NCI-H2081 treated with DMSO at 0.1 percent for 48 hours (cell line): ENCODE measurements around the gene HYAL1.
"Not testable (repeated sequence)": the region's sequence is repeated elsewhere in the genome, so short reads cannot be mapped to it uniquely, and the experiment has no call there.

Source experiments
- DNase-seq: peaks from one replicate; lab custom pipeline; 2025; lab: John Stamatoyannopoulos, UW

Gene HYAL1

GRCh38 chr3:50318615-50319014, 15.2 kb upstream of the HYAL1 start:
- DNase-seq: no peak

DNA sequence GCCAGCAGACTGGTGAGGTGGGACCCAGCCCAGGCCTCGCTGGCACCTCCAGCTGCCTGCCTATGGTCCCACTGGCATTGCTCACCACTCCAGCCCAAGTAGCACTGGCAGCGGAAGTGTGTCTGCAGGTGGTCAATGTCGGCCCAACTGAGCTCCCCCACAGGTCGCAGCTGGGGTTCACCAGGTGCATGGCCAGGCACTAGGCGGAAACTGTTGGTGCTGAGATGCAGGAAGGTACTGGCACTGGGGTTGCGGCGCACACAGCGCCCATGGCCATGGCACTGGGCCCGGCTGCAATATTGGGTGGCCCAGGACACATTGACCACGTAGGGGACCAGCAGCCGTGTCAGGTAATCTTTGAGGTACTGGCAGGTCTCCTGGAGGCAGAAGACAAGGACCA, 14.8 kb upstream of the HYAL1 start:
- no peak for DNase-seq

DNA sequence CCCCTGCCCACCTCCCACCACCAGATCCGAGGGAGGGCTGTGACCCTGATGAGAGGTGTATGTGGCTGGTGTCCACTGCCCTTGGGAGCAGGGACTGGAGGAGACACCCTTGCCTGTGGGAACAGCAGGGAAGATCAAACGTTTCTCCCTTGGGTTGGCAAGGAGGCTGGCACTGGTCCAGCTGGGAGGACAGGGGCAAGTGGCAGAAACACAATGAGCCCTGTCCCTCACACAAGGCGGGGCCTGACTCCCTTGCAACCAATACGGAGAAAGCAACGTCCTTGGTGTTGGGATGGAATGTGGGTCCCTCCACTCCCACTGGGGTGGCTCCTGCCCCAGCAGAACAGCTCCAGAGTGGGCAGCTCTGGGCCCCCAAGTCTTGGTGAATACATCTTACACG, 13.9 kb upstream of the HYAL1 start:
- DNase-seq: no peak

- no peak for DNase-seq
Measured at GRCh38 chr3:50316657-50317242, 13.4 kb upstream of the HYAL1 start.

DNA sequence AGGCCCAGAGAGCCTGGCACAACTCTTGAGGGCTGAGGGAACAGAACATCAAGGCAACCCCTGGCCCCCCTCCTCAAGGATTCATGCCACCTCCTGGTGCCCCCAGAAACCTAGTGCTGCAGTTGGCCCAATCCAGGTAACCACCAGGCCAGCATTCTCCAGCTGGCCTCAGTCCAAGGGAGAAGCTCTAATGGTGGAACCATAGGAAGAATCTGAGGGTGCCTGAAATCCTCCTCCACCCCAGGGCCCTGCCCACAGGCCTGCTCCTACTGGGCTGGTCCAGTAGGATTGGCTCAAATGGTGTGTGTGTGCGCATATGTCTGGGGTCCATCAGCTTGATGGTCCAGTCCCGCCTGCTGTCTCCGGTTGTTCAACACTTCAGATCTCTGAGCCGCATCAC, 11.4 kb upstream of the HYAL1 start:
- DNase-seq: no peak

GRCh38 chr3:50314342-50314741, 11.0 kb upstream of the HYAL1 start:
- DNase-seq: no peak

GRCh38 chr3:50312041-50312440, 8.7 kb upstream of the HYAL1 start:
- not testable (repeated sequence) for DNase-seq

GRCh38 chr3:50304601-50305000, 1.2 kb upstream of the HYAL1 start:
- no peak for DNase-seq

DNA sequence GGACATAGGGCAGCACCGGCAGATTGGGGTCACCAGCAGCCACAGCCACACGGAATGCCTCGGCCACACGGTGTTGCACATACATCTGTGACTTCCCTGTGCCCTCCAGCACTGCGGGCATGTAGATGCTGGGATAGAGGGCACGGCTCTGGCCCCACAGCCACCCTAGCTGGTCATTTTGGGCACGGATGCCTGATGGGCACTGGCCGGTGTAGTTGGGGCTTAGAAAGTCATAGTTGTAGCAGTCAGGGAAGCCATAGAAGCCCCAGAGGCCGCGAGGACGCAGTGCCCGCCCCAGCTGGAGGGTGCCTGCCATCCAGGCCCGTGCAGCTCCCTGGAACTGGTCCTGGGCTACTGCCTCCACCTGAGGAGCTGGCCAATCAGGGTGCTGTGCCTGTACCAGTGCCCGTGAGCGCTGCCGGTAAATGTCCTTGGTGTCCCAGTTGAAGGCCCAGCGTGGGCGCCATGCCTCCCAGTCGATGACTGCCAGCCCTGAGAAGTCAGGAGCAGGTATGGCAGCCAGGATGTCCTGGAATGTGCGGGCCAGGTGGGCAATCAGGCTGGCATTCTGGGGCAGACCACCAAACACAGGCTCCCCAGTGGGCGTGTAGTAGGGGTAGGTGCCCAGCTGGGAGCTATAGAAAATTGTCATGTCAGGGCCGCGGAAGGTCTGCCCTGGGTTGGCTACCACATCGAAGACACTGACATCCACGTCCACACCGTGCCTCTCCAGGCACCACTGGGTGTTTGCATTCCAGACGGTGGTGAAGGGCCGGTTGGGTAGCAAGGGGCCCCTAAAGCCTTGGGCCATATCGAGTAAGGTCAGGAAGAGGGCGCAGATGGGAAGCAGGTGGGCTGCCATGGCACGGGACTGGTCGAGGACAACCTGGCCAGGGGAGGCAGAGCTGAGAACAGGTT, 1.0 kb downstream of the HYAL1 start:
- DNase-seq: no peak

DNA sequence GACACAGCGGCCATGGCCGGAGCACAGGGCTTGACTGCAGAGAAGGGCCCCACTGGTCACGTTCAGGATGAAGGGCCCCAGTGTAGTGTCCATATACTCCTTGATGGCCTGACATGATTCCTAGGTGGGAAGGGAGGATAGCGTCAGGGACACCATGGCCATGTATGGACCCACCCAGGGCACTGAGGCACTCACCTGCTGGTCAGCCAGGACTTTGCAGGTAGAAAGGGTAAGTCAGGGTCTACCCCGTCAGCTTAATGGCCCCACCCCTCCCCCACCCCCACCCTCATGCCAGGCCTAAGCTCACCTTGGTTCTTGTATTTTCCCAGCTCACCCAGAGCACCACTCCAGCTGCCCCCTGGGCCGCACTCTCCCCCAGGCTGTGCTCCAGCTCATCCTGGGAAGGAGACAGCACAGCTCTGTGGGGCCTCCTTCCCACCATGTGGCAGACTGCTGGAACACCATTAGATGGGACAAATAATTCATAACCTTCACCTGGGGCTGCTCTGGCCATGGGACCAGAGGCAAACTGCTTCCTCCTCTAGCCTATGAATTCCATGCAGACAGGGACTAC, 2.6 kb downstream of the HYAL1 start:
- no peak for DNase-seq

DNA sequence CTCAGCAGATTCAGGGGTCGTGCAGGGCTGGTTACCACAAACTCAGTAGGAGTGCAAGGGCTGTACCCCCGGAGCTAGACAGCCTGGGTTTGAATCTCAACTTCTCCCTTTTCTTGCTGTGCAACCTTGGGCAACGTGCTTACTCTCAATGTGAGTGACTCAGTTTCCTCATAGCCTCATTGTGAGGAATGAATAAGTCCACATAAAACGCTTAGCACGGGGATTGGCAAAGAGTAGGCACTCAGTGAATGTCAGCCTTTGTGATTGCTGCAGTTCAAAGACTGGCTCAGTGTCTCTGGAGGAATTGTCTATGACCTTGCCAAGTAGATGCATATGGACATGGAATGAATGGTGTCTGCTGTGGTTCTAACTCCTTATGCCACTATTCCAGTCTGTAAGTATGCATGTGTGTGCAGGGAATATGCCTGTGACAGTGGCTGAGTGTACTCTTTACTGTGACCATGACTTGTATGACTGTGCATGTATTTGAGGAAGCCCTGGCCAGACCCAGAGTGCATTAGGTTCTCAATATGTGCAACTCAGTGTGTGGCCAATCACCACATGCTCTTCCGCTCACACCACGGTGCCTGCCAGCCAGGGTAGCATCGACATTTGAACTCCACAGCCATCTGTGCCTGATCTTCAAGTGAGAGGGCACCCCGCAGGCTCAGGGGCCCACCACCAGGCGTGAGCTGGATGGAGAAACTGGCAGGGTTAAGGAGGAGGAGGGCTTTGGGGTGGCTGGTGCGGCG, 3.3 kb downstream of the HYAL1 start:
- no peak for DNase-seq

DNA sequence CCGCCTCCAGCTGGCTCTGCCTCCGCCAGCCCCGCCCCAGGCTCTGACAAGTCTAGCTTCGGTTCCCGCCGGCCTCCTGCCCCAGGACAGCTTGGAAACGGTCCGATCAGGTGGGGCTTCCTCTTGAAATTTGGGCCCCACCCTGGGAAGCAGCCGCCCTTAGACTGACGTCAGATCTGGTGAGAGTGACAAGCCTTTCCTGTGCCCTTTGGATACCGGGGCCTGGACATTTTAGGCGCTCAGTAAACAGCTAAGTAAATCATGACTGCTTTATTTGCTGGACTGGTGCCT, 3.8 kb downstream of the HYAL1 start:
- no peak for DNase-seq

- DNase-seq: peak; percentile 73
Measured at GRCh38 chr3:50298836-50299637, 4.3 kb downstream of the HYAL1 start, which contains the start of the genes HYAL3 and NAA80. Gene HYAL3, minus strand, starts transcription at chr3:50299405. Its CDS starts 3,803 bp downstream, at chr3:50295602. Gene NAA80, minus strand, starts transcription at chr3:50299405. Its CDS starts 1,942 bp downstream, at chr3:50297463.

DNA sequence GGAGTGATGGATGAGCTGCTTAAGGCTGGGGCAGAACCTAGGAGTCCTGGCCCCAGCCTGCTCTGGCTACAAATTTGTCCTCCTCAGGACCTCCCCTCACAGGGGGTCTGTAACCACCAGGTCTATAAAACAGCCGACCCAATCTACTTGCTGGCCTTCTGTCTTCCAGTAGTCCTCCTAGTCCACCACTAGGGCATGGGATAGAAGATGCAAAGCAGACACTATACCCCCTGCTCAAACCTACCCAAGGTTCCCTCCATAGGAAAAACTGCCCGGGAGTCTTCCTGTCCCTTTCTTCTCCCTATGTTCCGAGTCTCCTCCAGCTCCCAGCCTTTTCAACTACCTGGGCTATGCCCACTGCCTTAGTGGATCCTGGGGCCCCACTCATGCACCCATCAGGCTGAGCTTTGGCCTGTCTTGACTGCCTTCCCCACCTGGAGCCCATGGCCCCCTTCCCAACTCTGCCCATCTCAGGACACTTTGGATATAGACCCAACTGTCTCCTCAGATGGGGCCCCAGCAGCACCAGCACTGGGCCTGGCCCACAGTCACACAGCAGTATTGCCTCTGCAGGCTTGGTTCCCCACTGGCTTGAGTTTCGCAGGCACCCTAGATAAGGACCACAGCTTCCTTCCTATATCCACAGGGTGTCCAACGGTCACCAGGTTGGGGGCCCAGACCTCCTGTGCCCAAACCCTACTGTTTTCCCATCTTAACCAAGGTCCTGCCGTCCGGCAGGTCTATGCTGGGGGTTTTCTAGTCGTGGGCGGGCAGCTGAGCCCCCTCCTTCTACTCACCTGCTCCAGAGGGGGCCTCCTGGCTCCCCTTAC, 5.3 kb downstream of the HYAL1 start:
- DNase-seq: no peak

- no peak for DNase-seq
Measured at GRCh38 chr3:50297384-50297775, 6.0 kb downstream of the HYAL1 start.

DNA sequence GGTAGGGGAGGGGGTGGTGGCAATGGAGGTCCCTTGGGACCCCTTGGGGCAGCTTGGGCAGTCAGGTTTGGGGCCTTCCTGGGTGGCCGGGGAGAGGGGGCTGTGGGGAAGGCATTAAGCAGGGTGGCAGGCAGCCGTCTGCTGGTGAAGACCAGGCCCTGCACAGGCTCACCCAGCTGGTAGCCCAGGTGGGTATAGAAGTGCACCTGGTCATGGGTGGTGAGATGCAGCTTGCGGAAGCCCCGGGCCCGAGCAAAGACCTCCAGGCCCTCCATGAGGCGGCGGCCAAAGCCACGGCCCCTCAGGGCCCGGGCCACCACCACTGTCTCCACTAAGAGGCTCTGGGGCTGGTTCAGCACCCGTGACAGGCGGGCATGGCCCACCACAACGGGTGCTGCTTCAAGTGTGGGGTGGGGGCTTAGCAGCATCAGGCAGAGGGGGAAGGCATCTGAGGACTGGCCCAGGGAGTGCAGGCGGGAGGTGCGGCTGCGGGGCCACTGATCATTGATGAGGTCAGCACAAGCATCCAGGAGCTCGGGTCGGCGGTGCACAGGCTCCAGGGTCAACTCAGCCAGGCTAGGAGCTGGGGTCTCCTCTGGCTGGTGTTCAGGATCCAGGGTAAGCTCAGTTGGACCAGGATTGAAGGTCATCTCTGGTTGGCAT, 6.5 kb downstream of the HYAL1 start:
- no peak for DNase-seq

GRCh38 chr3:50295553-50296431, 7.6 kb downstream of the HYAL1 start:
- no peak for DNase-seq

DNA sequence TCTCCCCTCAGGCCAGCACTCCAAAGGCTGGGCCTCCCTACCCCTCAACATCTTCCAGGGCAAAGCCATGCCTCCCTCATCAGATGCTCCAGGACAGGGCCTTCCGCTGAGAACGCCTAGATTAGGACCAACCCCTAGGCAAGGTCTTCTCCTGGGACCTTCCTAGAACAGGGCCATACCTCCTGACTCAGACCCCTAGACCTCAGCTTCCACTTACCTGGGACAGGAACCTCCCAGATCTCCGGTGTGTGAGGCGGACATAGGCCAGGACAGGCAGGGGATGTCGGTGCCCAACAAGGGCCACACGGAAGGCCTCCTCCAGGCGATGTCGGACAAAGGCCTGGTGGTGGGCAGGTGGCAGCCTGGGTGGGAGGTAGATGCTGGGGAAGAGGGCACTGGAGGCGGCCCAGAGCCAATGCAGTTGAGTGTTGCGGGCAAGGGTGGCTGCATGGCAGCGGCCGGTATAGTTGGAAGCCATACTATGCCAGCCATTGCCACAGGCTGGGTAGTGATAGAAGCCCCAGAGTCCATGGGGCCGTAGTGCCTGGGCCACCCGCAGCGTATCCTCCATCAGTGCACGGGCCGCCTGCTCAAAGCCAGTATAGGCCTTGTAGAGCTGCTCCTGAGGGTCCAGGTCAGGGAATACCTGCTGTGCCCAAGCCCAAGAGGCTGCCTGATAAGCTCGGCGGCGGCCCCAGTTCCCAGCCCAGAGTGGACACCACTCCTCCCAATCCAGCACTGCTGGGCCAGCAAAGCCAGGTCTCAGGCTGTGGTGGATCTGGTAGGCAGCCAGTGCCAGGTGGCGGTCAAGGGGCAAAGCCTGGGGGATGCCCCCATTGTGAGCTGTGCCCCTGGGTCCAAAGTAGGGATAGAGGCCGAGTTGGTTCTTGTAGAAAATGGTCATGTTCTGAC, 8.6 kb downstream of the HYAL1 start:
- no peak for DNase-seq
